HFF-Myc (cell line): ENCODE data around the gene GPR89A.

Experiments
- DNase-seq: peaks from one replicate; pipeline ENCODE4 v3.0.0-alpha.2; 2011; ENCODE audit warnings: low read depth; ENCODE audit errors: extremely low read depth
- H3K4me3 ChIP-seq: replicated peaks from 2 replicates; pipeline ENCODE4 v1.5.1; 2011; ENCODE audit warnings: low read depth, mild to moderate bottlenecking, control low read depth, low read length
- TF ChIP-seq, protein P1 (sequence below): IDR thresholded peaks from 2 replicates; pipeline ENCODE4 v1.5.1; 2012; ENCODE audit warnings: mild to moderate bottlenecking, low read depth, low read length, control low read depth; ENCODE audit errors: missing control alignments

GPR89A gene

DNA sequence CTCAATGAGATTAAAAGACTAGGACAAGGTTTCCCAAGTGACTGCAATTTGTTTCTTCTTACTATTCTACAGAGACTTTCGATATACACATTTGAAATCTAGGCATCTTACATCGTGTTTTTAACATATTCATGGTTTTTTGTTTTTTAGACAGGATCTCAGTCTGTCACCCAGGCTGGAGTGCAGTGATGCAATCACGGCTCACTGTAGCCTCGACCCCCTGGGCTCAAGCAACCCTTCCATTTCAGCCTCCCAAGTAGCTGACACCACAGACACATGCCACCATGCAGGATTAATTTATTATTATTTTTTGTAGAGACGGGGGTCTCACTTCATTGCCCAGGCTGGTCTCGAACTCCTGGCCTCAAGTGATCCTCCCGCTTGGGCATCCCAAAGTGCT is 97.8 kb downstream of the GPR89A start:
- TF ChIP-seq, protein P1, sequence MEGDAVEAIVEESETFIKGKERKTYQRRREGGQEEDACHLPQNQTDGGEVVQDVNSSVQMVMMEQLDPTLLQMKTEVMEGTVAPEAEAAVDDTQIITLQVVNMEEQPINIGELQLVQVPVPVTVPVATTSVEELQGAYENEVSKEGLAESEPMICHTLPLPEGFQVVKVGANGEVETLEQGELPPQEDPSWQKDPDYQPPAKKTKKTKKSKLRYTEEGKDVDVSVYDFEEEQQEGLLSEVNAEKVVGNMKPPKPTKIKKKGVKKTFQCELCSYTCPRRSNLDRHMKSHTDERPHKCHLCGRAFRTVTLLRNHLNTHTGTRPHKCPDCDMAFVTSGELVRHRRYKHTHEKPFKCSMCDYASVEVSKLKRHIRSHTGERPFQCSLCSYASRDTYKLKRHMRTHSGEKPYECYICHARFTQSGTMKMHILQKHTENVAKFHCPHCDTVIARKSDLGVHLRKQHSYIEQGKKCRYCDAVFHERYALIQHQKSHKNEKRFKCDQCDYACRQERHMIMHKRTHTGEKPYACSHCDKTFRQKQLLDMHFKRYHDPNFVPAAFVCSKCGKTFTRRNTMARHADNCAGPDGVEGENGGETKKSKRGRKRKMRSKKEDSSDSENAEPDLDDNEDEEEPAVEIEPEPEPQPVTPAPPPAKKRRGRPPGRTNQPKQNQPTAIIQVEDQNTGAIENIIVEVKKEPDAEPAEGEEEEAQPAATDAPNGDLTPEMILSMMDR, result no peak
- H3K4me3 ChIP-seq, result no peak overlapping the region
- no peak for DNase-seq

DNA sequence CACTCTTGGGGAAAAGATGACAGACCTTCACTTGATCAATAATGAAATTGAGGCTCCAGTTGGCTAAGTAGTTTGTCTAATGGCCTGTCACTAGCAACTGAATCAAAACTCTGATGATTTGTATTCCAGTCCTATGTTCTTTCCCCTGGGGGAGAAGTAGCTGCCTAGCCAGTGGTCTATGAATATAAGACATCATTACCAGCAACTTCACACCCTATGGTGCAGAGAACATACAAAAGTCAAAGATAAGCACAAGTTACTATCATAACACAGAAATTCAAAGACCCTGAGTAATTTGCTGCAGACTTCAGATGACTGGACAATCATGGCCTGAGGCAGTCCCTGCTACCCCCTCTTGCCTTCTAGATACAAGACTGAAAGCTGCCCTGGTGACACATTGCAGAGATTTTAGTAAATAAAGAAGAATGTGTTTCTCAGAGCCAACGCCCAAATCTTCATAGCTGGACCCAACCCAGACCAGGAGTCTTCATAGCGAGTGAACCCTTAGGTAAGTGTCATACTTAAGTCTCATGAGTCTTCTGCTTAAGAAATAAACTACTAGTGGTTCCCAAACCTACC is 98.4 kb downstream of the GPR89A start:
- no peak overlapping the region for H3K4me3 ChIP-seq
- DNase-seq, result no peak
- TF ChIP-seq, protein P1, result no peak

DNA sequence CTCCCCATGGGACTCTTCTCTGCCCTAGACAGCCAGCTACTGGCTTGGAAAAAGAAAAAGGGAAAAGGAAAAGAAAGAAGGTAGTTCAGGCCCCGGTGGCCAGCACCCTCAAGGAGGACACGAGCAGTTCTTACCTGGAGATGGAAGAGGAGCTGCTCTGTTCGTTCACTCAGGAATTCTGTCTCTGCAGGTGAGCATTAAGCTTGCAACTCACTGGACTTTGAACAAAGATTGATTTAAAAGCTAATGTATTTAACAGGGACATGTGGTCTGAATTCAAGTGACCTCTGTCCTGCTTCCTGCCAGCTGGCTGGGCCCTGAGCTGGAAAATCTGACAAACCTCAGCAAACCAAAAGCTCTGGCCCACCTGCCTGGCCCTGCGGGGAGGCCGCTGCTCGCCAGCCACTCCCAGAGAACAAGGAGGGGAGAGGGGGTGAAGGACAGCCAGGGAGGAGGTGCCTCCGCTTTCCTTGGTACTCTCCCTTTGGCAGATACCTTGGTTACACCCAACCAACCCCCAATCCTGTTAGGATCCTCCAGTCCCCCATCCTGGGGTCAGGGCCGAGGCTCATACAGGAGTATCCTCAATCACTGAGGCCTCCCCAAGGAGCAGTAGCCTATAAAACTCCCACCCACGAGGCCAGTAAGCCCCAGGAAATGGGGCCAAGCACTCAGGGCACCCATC is 99.5 kb downstream of the GPR89A start, which contains the start of gene PDZK1:
Gene PDZK1, minus strand, starts transcription at position 186 of the 685 bp plus-strand sequence. CDS start 19,347 bp downstream, outside the sequence.
- TF ChIP-seq, protein P1, result no peak
- H3K4me3 ChIP-seq, result no peak within 1 kb of the TSS
- no peak for DNase-seq

DNA sequence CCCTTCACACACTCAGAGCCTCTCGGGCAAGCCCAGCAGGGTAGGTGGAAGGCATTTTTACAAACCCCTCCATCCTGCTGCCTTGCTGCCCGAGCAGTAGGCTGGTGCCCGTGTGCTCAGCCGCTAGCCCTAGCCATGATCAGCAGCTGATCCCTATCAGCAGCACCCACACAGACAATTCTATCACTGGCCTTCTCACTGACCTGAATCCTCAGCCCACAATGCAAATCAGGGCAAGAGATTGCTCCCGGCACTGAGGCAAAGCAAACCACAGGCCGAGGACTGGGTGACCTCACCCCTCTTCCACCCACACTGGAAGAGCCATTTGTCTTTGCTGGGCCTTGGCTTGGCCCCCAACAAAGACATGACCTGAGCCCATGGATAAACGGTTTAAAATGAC is 100.3 kb downstream of the GPR89A start:
- TF ChIP-seq, protein P1, result no peak
- H3K4me3 ChIP-seq, result no peak overlapping the region
- no peak for DNase-seq

DNA sequence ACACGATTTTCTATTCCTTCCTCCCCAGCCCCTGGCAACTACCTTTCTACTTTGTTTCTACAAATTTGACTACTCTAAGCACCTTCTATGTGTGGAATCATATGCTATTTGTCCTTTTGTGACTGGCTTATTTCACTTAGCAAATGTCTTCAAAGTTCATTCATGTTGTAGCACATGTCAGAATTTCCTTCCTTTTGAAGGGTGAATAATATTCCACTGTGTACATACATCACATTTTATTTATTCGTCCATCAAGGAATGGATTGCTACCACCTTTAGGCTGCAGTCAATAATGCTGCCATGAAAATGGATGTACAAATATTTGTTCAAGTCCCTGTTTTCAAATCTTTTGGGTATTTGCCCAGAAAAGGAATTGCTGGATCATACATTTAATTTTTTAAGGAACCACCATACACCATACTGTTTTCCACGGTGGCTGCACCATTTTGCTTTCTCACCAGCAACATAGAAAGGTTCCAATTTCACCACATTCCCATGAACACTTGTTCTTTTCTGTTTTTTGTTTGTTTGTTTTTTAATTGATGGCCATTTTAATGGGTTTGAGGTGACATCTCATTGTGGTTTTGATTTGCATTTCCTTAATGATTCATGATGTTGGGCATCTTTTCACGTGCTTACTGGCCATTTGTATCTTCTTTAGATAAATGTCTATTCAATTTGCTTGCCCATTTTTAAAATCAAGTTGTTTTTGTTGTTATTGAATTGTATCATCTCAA is 102.7 kb downstream of the GPR89A start:
- no peak overlapping the region for H3K4me3 ChIP-seq
- DNase-seq, result no peak
- TF ChIP-seq, protein P1, result no peak

DNA sequence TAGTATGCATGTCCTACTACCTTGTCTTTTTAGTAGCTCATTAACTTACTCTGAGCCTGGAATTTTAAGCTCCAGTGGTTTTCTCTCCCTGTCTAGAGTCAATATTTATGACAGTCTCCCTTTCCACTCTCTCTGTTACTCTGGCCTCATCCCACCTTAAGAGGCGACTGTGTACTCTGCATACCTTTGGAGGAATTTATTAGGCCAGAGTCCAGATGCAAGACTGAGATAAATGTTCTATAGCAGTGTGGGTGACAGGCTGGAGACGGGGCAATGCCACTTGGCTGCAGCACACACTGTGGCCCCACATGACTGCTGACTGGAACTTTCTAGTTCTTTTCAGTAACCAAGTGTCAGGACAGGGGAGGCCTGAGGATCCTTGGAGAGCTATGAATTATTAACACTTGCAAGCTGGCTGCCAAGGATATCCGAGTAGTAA is 103.4 kb downstream of the GPR89A start:
- no peak overlapping the region for H3K4me3 ChIP-seq
- TF ChIP-seq, protein P1, result no peak
- no peak for DNase-seq
